BJ (cell line): Measurements from ENCODE around the gene HIF3A. TPM values are rescaled to one million over a fixed set of nuclear protein-coding genes. Genes with fewer than 3 reads are reported as not detected.

Experiments
- CTCF ChIA-PET: fragments of 350-600 bp; formaldehyde crosslinking; extraction: SDS; loops from one replicate; lab custom pipeline; 2021; ENCODE audit warnings: antibody characterized with exemption, inconsistent platforms; lab: Yijun Ruan, JAX
- POLR2A ChIA-PET: fragments of 300-600 bp; sonication (Branson Sonifier 250); formaldehyde crosslinking; extraction: SDS; loops from one replicate; lab custom pipeline; 2021; ENCODE audit warnings: antibody characterized with exemption; lab: Charles Lee
- DNase-seq: peaks from one replicate; pipeline ENCODE4 v3.0.0-alpha.2; 2011; ENCODE audit warnings: low read depth
- H3K27me3 ChIP-seq: 2 replicates; pipeline ENCODE4 v1.6.0; 2011; ENCODE audit warnings: low read length; ENCODE audit not compliant: control insufficient read depth, insufficient read depth
- H3K36me3 ChIP-seq: 2 replicates; pipeline ENCODE4 v1.5.1; 2011; ENCODE audit warnings: low read length; ENCODE audit not compliant: control insufficient read depth, insufficient read depth
- H3K4me3 ChIP-seq: 2 replicates; pipeline ENCODE4 v1.5.1; 2011; ENCODE audit warnings: low read depth, mild to moderate bottlenecking, control low read depth, low read length
- polyA plus RNA-seq: library from polyadenylated mRNA; depleted of rRNA; stranded (reverse); fragments of >200 nt; gene quantifications from 2 replicates; pipeline ENCODE4 v1.2.3, GENCODE V29; 2011
- TF ChIP-seq, protein P1 (sequence below): IDR thresholded peaks from 2 replicates; pipeline ENCODE4 v1.5.1; 2011; ENCODE audit warnings: low read depth, mild to moderate bottlenecking, control low read depth, inconsistent platforms, low read length, moderate library complexity; ENCODE audit not compliant: insufficient read depth

The HIF3A gene
- polyA plus RNA-seq, 1 experiment = not detected

DNA sequence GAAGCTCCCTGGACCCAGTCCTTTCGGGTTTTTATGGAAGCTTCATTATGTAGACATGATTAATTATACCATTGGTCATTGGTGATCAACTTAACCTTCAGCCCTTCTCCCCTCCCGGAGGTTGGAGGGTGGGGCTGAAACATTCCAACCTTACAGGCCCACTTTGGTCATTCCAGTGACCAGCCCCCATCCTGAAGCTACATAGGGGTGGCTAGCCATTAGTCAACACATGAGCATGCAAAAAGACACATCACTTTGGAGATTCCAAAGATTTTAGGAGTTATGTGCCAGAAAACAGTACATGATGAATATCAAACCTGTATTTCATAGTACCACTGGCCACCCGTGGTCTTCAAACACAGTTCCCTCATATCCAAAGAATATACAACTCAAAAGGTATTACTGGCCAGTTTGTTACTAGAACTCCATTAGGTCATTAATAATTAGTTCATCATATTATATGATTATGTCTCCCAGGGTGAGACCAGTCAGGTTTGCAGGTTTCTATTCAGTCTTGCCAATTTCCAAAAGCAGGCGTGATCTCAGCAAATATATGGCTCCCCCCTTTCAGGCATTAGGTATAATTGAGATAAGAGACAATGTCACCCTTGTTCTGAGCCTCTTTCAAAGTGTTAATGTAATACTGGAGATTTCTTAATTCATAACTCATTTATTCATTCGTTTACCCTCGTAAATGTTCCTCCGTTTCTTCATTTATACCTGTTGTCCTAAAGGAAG lies 61.2 kb downstream of the HIF3A start:
- ChIA-PET POLR2A (interaction anchor here (0.6 to 1.0 kb wide), 2 partner anchors 34 to 535 kb away, joined by 5 to 20 read pairs; no protein-coding TSS in a partner anchor), CTCF (interaction anchor here (0.6 to 1.7 kb wide), 8 partner anchors 10 to 341 kb away, joined by 3 to 8 read pairs (median 3); partner anchors contain the start of gene PPP5C)
- no peaks in the 10 kb centered on the region for H3K27me3 ChIP-seq
- no peak overlapping the region for H3K4me3 ChIP-seq
- peaks cover 17% of the 10 kb centered on the region for H3K36me3 ChIP-seq
- no peak for DNase-seq
- TF ChIP-seq, protein P1, sequence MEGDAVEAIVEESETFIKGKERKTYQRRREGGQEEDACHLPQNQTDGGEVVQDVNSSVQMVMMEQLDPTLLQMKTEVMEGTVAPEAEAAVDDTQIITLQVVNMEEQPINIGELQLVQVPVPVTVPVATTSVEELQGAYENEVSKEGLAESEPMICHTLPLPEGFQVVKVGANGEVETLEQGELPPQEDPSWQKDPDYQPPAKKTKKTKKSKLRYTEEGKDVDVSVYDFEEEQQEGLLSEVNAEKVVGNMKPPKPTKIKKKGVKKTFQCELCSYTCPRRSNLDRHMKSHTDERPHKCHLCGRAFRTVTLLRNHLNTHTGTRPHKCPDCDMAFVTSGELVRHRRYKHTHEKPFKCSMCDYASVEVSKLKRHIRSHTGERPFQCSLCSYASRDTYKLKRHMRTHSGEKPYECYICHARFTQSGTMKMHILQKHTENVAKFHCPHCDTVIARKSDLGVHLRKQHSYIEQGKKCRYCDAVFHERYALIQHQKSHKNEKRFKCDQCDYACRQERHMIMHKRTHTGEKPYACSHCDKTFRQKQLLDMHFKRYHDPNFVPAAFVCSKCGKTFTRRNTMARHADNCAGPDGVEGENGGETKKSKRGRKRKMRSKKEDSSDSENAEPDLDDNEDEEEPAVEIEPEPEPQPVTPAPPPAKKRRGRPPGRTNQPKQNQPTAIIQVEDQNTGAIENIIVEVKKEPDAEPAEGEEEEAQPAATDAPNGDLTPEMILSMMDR = no peak

DNA sequence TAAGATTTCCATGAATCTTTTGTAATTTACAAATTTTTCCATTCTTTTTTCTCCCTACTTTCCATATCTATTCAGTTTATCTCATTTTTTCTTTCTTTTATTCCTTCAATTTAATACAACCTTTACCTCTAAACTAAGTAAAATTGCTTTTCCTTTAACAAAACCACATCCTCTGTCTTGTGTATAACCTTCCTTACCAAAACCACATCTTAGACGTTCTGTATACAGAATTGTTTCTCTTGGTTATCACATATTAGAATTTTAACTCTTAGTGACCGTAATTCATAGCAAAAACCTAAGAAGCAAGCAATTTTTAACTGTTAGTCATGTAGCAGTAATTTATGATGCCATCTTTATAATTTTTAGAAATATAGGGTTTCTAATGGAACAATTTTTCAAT lies 65.1 kb downstream of the HIF3A start:
- TF ChIP-seq, protein P1 = no peak
- Histone ChIP-seq H3K36me3 (no peaks in the 10 kb centered on the region; the same call in 1 of the 2 replicates), H3K27me3 (no peaks in the 10 kb centered on the region), H3K4me3 (no peak overlapping the region)
- POLR2A ChIA-PET = no interaction called here
- DNase-seq = no peak
- CTCF ChIA-PET = no interaction called here

DNA sequence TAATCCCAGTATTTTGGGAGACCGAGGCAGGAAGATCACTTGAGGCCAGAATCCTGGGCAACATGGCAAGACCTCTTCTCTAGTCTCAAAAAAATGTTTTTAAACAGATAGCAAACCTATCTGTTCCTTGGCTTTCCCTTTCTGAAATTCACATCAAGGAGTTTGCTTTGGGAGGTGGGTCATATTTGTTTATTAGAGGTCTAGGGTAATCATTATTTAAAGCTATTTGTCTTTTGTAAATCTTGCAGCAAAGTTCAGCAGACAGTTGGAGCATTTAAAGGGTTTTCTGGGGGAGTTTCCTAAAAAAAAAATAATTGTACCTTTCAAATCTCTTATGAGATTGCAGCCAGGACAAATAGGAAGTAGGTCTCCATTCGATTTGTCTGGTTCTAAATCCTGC lies 67.5 kb downstream of the HIF3A start:
- ChIA-PET CTCF (interaction anchor here (1.2 kb wide), 1 partner anchor 17 kb away, joined by 3 read pairs; the partner anchor contains the start of gene PPP5C), POLR2A (no interaction called here)
- DNase-seq = no peak
- Histone ChIP-seq H3K4me3 (no peak overlapping the region), H3K27me3 (no peaks in the 10 kb centered on the region), H3K36me3 (peaks cover 1% of the 10 kb centered on the region; the same call in 1 of the 2 replicates)
- TF ChIP-seq, protein P1 = no peak

DNA sequence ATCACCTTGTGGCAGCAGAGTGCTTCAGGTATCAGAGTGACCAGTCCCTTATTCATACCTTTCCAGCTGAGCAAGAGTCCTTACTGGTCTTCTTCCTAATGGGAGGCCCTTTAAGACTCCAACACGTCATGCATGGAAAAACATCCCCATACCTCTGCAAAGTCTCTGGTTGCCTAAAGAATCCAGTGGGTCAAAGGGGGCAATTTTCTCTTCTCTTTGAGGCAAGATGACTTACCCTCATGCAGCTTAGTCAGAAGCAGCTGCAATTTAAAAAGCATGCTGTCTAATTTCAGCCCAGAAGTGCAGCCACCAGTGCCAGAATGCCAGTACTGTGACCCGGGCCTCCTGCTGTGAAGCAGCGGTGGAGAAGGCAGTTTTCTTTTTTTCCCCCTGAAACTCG lies 68.7 kb downstream of the HIF3A start:
- Histone ChIP-seq H3K36me3 (peaks cover 1% of the 10 kb centered on the region; the same call in 1 of the 2 replicates), H3K27me3 (no peaks in the 10 kb centered on the region), H3K4me3 (no peak overlapping the region)
- POLR2A ChIA-PET = no interaction called here
- DNase-seq = no peak
- TF ChIP-seq, protein P1 = no peak
- CTCF ChIA-PET = no interaction called here

DNA sequence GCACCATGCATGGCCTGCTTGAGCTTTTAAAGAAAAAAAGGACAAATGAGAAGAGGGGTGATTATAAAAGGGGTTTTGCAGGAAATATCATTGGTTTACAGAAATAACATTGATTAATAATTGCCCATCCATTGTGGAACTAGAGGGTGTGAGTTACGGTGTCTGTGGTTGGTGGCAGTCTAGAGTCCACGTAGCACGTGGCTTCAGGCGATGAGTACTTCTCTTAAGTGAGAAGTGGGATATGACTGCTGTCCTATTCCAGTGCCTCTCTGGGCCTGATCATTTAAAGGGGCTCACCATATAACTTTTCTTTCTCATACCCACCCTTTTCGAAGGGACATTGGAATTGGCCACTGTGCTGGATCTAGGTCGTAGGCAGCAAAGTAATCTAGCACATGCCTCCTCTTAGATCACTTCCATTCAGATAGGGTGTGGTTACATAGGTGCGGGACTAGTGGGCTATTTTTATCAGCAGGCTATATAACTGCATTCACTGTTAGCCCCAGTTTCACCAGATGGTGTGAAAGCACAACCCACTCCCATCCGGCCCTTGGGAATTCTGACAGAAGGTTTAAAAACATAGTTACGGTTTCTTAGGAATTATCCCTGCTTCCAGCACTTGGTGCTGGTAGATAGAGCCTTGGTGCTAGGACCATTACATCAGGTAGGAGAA lies 69.9 kb downstream of the HIF3A start:
- Histone ChIP-seq H3K27me3 (no peaks in the 10 kb centered on the region), H3K4me3 (no peak overlapping the region), H3K36me3 (peaks cover 1% of the 10 kb centered on the region; the same call in 1 of the 2 replicates)
- ChIA-PET CTCF (no interaction called here), POLR2A (no interaction called here)
- TF ChIP-seq, protein P1 = no peak
- no peak for DNase-seq
